NCI-H526 treated with DMSO at 0.1 percent for 48 hours (cell line): ENCODE results near the gene CASTOR1.

Source experiments
- DNase-seq: peaks from one replicate; lab custom pipeline; 2025; lab: John Stamatoyannopoulos, UW

CASTOR1 gene

GRCh38 chr22:30244641-30245040 is 44.7 kb downstream of the CASTOR1 start:
- no peak for DNase-seq

GRCh38 chr22:30244066-30244465 is 45.2 kb downstream of the CASTOR1 start:
- DNase-seq: no peak

GRCh38 chr22:30243661-30244060 is 45.6 kb downstream of the CASTOR1 start:
- no peak for DNase-seq

- DNase-seq: no peak
Measured at GRCh38 chr22:30241576-30242371, 47.5 kb downstream of the CASTOR1 start.

GRCh38 chr22:30240541-30241417 is 48.5 kb downstream of the CASTOR1 start:
- no peak for DNase-seq

- no peak for DNase-seq
Measured at GRCh38 chr22:30239488-30240405, 49.6 kb downstream of the CASTOR1 start.

GRCh38 chr22:30238661-30239487 is 50.4 kb downstream of the CASTOR1 start:
- no peak for DNase-seq

- no peak for DNase-seq
Measured at GRCh38 chr22:30238136-30238535, 51.2 kb downstream of the CASTOR1 start.

GRCh38 chr22:30236875-30237274 is 52.4 kb downstream of the CASTOR1 start:
- DNase-seq: no peak

- DNase-seq: no peak
Measured at GRCh38 chr22:30235687-30236170, 53.6 kb downstream of the CASTOR1 start.
